H9 (cell line): ENCODE data around the gene SLC12A4. TPM values are rescaled to one million over a fixed set of nuclear protein-coding genes. Genes with fewer than 3 reads are reported as not detected.

Experiments used
- DNase-seq: peaks from one replicate; pipeline ENCODE4 v3.0.0-alpha.2; 2017
- H2AFZ ChIP-seq: one replicate; pipeline ENCODE4 v1.6.1; 2013; ENCODE audit warnings: mild to moderate bottlenecking, low read length, control low read depth, moderate library complexity
- H2AK5ac ChIP-seq: 2 replicates; pipeline ENCODE4 v1.6.1; 2013; ENCODE audit warnings: low read length, control low read depth, mixed read lengths; ENCODE audit not compliant: insufficient read length
- H2BK120ac ChIP-seq: one replicate; pipeline ENCODE4 v1.6.1; 2013; ENCODE audit warnings: low read depth, mild to moderate bottlenecking, low read length, control low read depth, inconsistent platforms; ENCODE audit not compliant: poor library complexity, severe bottlenecking
- H2BK12ac ChIP-seq: 2 replicates; pipeline ENCODE4 v1.6.1; 2013; ENCODE audit warnings: low read length, control low read depth, mixed read lengths, low read depth; ENCODE audit not compliant: insufficient read length
- H2BK15ac ChIP-seq: 2 replicates; pipeline ENCODE4 v1.6.1; 2013; ENCODE audit warnings: low read depth, low read length, control low read depth
- H2BK20ac ChIP-seq: one replicate; pipeline ENCODE4 v1.6.1; 2013; ENCODE audit warnings: low read depth, mild to moderate bottlenecking, low read length, control low read depth, inconsistent platforms; ENCODE audit not compliant: poor library complexity, severe bottlenecking
- H2BK5ac ChIP-seq: 2 replicates; pipeline ENCODE4 v1.6.1; 2013; ENCODE audit warnings: low read length, control low read depth, mixed read lengths; ENCODE audit not compliant: insufficient read length
- H3K14ac ChIP-seq: 2 replicates; pipeline ENCODE4 v1.6.1; 2013; ENCODE audit warnings: low read length, control low read depth; ENCODE audit not compliant: insufficient read depth
- H3K18ac ChIP-seq: 2 replicates; pipeline ENCODE4 v1.6.1; 2013; ENCODE audit warnings: low read depth, mild to moderate bottlenecking, mixed read lengths, low read length, control low read depth; ENCODE audit not compliant: insufficient read length
- H3K23ac ChIP-seq: 2 replicates; pipeline ENCODE4 v1.6.1; 2013; ENCODE audit warnings: low read length, control low read depth, mixed read lengths, low read depth; ENCODE audit not compliant: insufficient read length
- H3K23me2 ChIP-seq: 2 replicates; pipeline ENCODE4 v1.6.1; 2013; ENCODE audit warnings: low read depth, mild to moderate bottlenecking, mixed read lengths, low read length, control low read depth; ENCODE audit not compliant: insufficient read length, poor library complexity, severe bottlenecking
- H3K27ac ChIP-seq: 2 replicates; pipeline ENCODE4 v1.5.1; 2013; ENCODE audit warnings: low read length, control low read depth, mixed read lengths, low read depth; ENCODE audit not compliant: insufficient read length
- H3K27me3 ChIP-seq: 2 replicates; pipeline ENCODE4 v1.6.1; 2013; ENCODE audit warnings: low read length, control low read depth, inconsistent platforms; ENCODE audit not compliant: insufficient read depth
- H3K4ac ChIP-seq: 2 replicates; pipeline ENCODE4 v1.6.1; 2013; ENCODE audit warnings: low read depth, mild to moderate bottlenecking, control low read depth, inconsistent platforms, low read length, moderate library complexity
- H3K4me1 ChIP-seq: 2 replicates; pipeline ENCODE4 v1.6.1; 2013; ENCODE audit warnings: low read length, control low read depth, inconsistent platforms; ENCODE audit not compliant: insufficient read depth
- H3K4me2 ChIP-seq: 2 replicates; pipeline ENCODE4 v1.6.1; 2013; ENCODE audit warnings: low read length, control low read depth, mixed read lengths; ENCODE audit not compliant: insufficient read length, insufficient read depth
- H3K56ac ChIP-seq: 2 replicates; pipeline ENCODE4 v1.6.1; 2013; ENCODE audit warnings: low read depth, mild to moderate bottlenecking, mixed read lengths, low read length, control low read depth; ENCODE audit not compliant: insufficient read length
- H3K79me1 ChIP-seq: 2 replicates; pipeline ENCODE4 v1.6.1; 2013; ENCODE audit warnings: low read depth, mild to moderate bottlenecking, moderate library complexity, low read length, control low read depth, inconsistent platforms; ENCODE audit not compliant: insufficient read depth, poor library complexity, severe bottlenecking
- H3K79me2 ChIP-seq: 2 replicates; pipeline ENCODE4 v1.6.1; 2013; ENCODE audit warnings: low read length, control low read depth, inconsistent platforms; ENCODE audit not compliant: insufficient read depth
- H3K9ac ChIP-seq: 2 replicates; pipeline ENCODE4 v1.6.1; 2013; ENCODE audit warnings: low read length, control low read depth, mixed read lengths; ENCODE audit not compliant: insufficient read length; ENCODE audit errors: extremely low read depth
- H3K9me3 ChIP-seq: one replicate; pipeline ENCODE4 v1.6.1; 2013; ENCODE audit warnings: low read depth, low read length, inconsistent platforms; ENCODE audit not compliant: control insufficient read depth
- H3T11ph ChIP-seq: one replicate; pipeline ENCODE4 v1.6.1; 2013; ENCODE audit warnings: mild to moderate bottlenecking, low read length, control low read depth, inconsistent platforms
- H4K20me1 ChIP-seq: one replicate; pipeline ENCODE4 v1.6.1; 2013; ENCODE audit not compliant: control insufficient read depth, insufficient read length, insufficient read depth
- H4K5ac ChIP-seq: 2 replicates; pipeline ENCODE4 v1.6.1; 2013; ENCODE audit warnings: low read depth, mild to moderate bottlenecking, mixed read lengths, low read length, control low read depth; ENCODE audit not compliant: insufficient read length
- H4K8ac ChIP-seq: replicated peaks from 2 replicates; pipeline ENCODE4 v1.6.1; 2013; ENCODE audit warnings: low read length, control low read depth, mixed read lengths, low read depth; ENCODE audit not compliant: insufficient read length
- H4K91ac ChIP-seq: 2 replicates; pipeline ENCODE4 v1.6.1; 2013; ENCODE audit warnings: low read depth, mild to moderate bottlenecking, moderate library complexity, mixed read lengths, low read length, control low read depth; ENCODE audit not compliant: insufficient read length
- H3K27ac Mint-ChIP-seq, 3 experiments: 2 replicates in 2 of 3; 3 replicates in 1 of 3; pipeline ENCODE4 v1.8.0; 2020 to 2021; ENCODE audit warnings: mixed read lengths in 3 of 3, mild to moderate bottlenecking in 1 of 3, moderate library complexity in 1 of 3
- H3K27me3 Mint-ChIP-seq: 2 replicates; pipeline ENCODE4 v1.8.0; 2021; ENCODE audit warnings: low read depth, mild to moderate bottlenecking, moderate library complexity, mixed read lengths
- H3K36me3 Mint-ChIP-seq, 3 experiments: 2 replicates in 2 of 3; 3 replicates in 1 of 3; pipeline ENCODE4 v1.8.0; 2020 to 2021; ENCODE audit warnings: low read depth in 3 of 3, mixed read lengths in 3 of 3; ENCODE audit not compliant: insufficient read depth in 1 of 3
- H3K4me1 Mint-ChIP-seq, 2 experiments: 2 replicates each; pipeline ENCODE4 v1.8.0; 2020; ENCODE audit warnings: mixed read lengths in 2 of 2
- H3K4me3 Mint-ChIP-seq, 2 experiments: 2 replicates in 1 of 2; 3 replicates in 1 of 2; pipeline ENCODE4 v1.8.0; 2020 to 2021; ENCODE audit warnings: mild to moderate bottlenecking in 2 of 2, mixed read lengths in 2 of 2, moderate library complexity in 1 of 2
- H3K9me3 Mint-ChIP-seq, 2 experiments: 2 replicates in 1 of 2; 3 replicates in 1 of 2; pipeline ENCODE4 v1.8.0; 2020; ENCODE audit warnings: mild to moderate bottlenecking in 2 of 2, mixed read lengths in 2 of 2, moderate library complexity in 1 of 2
- CTCF ChIP-seq: fragments of 200-600 bp; sonication (generic); conservative IDR thresholded peaks from 3 replicates; pipeline ENCODE4 v1.8.0; 2021; ENCODE audit warnings: antibody characterized with exemption, mild to moderate bottlenecking
- WGBS: extraction: QIAGEN DNeasy Blood & Tissue Kit; methylation state at CpG from one replicate; pipeline ENCODE4 v1.1.7; 2013; ENCODE audit warnings: missing lambda C conversion rate, low lambda C conversion rate, mixed read lengths; ENCODE audit not compliant: insufficient read length; ENCODE audit errors: extremely low coverage; 5-methylcytosine and 5-hydroxymethylcytosine counted together
- total RNA-seq: library from RNA; stranded (reverse); gene quantifications from 2 replicates; pipeline ENCODE4 v1.2.1, GENCODE V29; 2021

SLC12A4 gene
- total RNA-seq, 1 experiment from 2014 or later, result 46.7 TPM

GRCh38 chr16:67996666-67997065 is 28.2 kb upstream of the SLC12A4 start:
- Histone ChIP-seq H2AK5ac (no peak overlapping the region), H3K23me2 (no peaks in the 10 kb centered on the region), H3K9me3 (no peaks in the 10 kb centered on the region), H2BK120ac (no peak overlapping the region), H3K27me3 (no peaks in the 10 kb centered on the region), H3K9ac (no peak overlapping the region), H3K18ac (no peak overlapping the region), H3K56ac (no peak overlapping the region), H3K4ac (no peak overlapping the region), H2BK5ac (no peak overlapping the region), H3K27ac (no peak overlapping the region), H4K8ac (no peak overlapping the region), H3K4me1 (no peaks in the 10 kb centered on the region), H2BK20ac (no peak overlapping the region), H3K4me2 (no peak overlapping the region), H3K14ac (no peak overlapping the region), H3K79me2 (no peaks in the 10 kb centered on the region), H2BK12ac (no peak overlapping the region), H2BK15ac (no peak overlapping the region), H3T11ph (no peak overlapping the region), H4K20me1 (no peaks in the 10 kb centered on the region), H3K23ac (no peak overlapping the region), H4K91ac (no peak overlapping the region), H3K79me1 (no peaks in the 10 kb centered on the region), H2AFZ (no peak overlapping the region), H4K5ac (no peak overlapping the region)
- Mint-ChIP-seq H3K9me3 (no peaks in the 10 kb centered on the region; a peak in 1 of 5 replicates), H3K4me3 (no peak overlapping the region), H3K36me3 (peaks cover 0 to 3% (median 0%) of the 10 kb centered on the region in 3 experiments; a peak in 2 of 7 replicates), H3K4me1 (peaks cover 0 to 2% of the 10 kb centered on the region in 2 experiments; a peak in 1 of 4 replicates), H3K27ac (peak overlapping the region in 1 of 3 experiments; percentile 67; a peak in 1 of 7 replicates), H3K27me3 (peaks cover 23% of the 10 kb centered on the region)
- no CpG with 5 or more reads among the region's 5 CpGs for WGBS
- no peak for TF ChIP-seq CTCF
- DNase-seq, result no peak
